ENCODE measurements around the gene IRF3.

The IRF3 gene, protein sequence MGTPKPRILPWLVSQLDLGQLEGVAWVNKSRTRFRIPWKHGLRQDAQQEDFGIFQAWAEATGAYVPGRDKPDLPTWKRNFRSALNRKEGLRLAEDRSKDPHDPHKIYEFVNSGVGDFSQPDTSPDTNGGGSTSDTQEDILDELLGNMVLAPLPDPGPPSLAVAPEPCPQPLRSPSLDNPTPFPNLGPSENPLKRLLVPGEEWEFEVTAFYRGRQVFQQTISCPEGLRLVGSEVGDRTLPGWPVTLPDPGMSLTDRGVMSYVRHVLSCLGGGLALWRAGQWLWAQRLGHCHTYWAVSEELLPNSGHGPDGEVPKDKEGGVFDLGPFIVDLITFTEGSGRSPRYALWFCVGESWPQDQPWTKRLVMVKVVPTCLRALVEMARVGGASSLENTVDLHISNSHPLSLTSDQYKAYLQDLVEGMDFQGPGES

DNA sequence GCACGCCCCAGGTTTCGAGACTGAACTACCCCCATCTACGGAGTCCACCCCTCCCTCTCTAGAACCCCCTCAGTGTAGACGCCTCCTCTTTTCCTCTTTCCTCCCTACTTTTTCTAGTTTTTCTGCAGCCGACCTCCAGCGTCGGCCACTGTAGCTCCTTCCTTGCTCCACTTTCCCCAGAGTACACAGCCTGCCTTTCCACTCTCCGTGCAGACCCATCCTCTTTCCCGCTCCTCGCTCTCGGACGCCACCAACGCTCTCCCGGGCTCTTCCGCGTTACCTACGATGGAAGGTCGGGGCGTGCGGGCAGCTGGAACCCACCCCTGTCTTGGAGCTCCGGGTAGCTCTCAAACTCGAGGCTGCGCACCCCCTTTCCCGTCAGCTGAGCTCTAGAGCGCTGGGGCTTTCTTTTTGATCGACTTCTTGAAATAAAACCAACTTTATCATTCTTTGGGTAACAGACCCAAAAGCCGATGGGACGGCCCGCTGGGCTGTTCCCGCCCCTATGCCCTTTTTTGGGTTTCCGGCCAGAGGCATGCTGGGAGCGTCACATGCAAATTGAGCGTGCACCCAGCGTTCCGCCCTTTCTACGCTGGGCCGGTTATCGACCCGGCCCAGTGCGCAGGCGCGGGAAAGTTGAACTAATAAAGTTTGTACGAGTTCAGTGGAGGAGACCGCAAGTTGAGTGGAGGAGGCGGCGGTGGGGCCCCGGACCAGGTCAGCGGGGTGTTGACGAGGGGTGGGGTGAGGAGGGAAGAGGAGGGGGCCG lies at the start of gene IRF3, which contains the start of gene BCL2L12:
Gene IRF3 (minus strand): TSS at position 507 of the 769 bp plus-strand sequence. CDS start 1,019 bp downstream, outside the sequence.
Gene BCL2L12 (plus strand): TSS at position 583 of the 769 bp plus-strand sequence. CDS start 760 bp downstream, outside the sequence.
- peak; percentile 97 for DNase-seq (ENCODE audit: low read depth)

DNA sequence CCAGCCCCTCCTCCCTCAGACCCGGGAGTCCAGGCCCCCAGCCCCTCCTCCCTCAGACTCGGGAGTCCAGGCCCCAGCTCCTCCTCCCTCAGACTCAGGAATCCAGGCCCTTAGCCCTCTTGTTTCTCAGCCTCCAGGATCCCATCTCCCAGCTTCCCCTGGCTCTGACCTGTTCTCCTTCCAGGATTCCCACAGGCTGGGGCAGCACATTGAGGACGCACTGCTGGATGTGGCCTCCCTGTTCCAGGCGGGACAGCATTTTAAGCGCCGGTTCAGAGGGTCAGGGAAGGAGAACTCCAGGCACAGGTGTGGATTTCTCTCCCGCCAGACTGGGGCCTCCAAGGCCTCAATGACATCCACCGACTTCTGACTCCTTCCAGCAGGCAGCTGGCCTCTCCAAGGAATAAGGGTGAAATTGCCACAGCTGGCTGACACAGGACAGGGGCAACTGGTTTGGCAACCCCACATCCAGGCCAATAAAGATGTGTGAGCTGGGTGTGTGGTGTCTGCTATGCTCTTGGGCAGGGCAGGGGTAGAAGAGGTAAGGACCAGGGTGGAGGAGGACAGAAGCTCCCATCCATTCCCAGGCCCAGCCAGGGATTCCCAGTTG lies 47.7 kb upstream of the IRF3 start:
- no peak for DNase-seq (ENCODE audit: low read depth)

DNA sequence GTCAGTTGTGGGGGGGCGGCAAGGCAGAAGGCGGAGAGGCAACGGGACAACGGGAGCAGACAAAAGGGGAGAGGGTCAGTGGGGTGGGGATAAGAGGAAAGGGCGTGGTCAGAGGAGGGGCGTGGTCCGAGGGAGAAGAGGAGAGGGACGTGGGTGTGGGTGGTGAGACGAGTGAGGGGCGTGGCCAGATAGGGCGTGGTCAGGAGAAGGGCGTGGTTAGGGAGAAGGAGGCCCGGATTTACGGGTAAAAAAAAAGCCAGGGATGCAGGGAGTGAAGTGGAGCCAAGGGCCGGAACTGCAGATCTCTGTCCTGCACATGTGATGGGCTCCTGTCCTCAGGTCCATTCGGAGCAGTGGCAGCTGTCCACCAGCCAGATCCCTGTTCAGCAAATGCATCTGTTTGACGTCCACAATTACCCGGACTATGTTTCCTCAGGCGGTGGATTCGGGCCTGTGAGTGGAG lies 46.8 kb upstream of the IRF3 start:
- no peak for DNase-seq (ENCODE audit: low read depth)

DNA sequence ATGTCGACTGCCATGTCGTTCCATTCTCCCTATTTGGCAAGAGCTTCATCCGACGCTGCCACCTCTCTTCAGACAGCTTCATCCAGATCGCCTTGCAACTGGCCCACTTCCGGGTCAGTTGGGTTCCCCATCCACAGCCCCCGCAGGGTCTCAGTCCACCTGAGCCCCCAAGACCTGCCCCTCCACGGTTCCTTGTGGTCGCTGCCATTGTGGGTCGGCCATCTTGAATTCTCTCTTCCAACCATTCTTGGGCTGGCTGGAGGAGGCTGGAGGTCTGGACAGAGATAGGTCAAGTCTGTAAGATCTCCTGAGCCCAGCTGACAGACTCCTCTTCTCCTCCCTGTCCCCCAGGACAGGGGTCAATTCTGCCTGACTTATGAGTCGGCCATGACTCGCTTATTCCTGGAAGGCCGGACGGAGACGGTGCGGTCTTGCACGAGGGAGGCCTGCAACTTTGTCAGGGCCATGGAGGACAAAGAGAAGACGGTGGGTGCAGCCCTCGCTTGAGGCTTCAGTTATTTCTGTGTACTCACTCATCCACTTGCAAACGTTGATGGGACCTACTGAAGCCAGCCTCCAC lies 44.8 kb upstream of the IRF3 start:
- no peak for DNase-seq (ENCODE audit: low read depth)

DNA sequence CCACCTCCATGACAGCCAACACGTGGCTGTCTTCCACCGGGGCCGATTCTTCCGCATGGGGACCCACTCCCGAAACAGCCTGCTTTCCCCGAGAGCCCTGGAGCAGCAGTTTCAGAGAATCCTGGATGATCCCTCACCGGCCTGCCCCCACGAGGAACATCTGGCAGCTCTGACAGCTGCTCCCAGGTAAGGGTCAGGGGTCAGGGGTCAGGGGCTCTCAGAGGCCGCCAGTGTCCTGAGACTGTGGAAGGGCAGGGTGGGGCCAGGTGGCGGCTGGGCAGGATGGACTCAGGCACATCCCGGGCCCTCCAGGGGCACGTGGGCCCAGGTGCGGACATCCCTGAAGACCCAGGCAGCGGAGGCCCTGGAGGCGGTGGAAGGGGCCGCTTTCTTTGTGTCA lies 40.3 kb upstream of the IRF3 start:
- DNase-seq (ENCODE audit: low read depth) = no peak

DNA sequence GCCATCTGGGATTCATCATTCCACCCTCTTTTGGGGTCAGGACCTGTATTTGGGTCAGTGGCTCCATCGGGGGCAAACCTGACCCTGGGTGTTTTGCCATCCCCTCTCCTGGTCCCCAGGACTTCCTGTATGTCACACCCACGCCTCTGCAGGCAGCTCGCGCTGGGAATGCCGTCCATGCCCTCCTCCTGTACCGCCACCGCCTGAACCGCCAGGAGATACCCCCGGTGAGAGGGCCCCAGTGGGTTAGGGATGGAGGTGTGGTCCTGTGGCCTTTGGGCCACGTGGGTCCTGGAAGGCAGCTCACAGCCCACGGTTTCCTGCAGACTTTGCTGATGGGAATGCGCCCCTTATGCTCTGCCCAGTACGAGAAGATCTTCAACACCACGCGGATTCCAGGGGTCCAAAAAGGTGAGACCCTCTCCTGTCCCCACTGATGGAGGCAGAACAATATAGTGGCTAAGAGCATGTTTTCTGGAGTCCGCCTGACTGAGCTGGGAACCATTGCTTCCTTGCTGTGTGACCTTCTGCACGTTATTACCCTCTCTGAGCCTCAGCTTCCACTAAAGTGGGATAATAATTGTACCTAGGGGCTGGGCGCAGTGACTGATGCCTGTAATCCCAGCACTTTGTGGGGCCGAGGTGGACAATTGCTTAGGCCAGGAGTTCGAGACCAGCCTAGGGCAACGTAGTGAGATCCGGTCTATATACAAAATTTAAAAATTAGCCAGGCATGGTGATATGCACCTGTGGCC lies 39.4 kb upstream of the IRF3 start:
- DNase-seq (ENCODE audit: low read depth) = no peak

DNA sequence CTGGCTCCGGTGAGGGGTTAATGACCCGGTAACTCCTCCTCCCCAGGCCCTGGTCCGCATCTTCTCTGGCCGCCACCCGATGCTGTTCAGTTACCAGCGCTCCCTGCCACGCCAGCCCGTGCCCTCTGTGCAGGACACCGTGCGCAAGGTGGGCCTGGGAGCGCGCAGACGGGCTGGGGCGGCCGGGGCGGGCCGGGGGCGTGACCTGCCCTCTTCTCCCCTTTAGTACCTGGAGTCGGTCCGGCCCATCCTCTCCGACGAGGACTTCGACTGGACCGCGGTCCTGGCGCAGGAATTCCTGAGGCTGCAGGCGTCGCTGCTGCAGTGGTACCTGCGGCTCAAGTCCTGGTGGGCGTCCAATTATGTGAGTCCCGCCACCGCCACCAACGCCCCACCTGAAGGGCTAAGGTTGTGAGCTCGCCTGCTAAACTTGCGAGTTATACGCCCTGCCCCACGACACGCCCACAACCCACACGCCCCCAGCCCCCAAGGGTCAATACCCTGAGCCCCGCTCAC lies 35.7 kb upstream of the IRF3 start:
- no peak for DNase-seq (ENCODE audit: low read depth)

DNA sequence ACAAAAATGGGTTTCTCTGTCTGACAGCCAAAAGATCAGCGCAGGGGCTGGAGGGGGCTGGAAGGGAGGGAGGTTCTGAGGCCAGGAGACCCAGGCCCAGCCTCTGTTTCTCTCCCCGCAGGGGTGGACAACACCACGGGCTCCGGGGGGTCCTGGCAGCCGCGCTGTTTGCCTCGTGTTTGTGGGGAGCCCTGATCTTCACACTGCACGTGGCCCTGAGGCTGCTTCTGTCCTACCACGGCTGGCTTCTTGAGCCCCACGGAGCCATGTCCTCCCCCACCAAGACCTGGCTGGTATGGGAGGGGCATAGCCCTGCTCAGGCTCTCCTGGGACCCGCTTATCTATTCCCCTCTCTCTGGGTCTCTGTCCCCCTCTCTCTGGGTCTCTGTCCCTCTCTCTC lies 34.9 kb upstream of the IRF3 start:
- DNase-seq (ENCODE audit: low read depth) = no peak

DNA sequence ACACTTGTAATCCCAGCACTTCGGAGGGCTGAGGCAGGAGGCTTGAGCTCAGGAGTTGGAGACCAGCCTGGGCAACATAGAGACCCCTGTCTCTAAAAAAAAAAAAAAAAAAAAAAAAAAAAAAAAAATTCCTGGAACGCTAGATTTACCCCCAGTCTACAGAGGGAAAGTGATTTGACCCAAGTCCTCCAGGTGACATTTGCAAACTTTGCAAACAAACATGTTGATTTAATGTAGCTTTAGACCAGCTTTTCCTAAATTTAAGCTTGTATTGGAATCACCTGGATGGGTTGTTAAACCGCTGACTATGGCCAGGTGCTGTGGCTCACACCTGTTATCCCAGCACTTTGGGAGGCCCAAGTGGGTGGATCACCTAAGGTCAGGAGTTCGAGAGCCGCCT lies 33.7 kb upstream of the IRF3 start:
- DNase-seq (ENCODE audit: low read depth) = no peak

DNA sequence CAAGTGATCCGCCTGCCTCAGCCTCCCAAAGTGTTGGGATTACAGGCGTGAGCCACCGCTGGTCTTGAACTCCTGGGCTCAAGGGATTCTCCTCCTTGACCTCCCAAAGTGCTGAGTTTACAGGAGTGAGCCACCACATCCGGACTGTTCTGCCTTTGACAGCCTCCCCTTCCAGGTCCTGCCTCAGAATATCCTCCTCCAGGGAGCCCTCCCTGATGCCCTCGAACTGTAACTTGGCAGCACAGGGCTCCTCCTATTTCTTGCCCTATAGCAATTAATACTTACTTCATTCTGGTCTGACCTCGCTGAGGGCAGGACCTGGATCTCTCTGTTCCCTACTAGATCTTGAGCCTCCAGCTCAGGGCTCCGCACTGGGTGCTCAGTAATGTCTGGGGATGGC lies 31.2 kb upstream of the IRF3 start:
- no peak for DNase-seq (ENCODE audit: low read depth)

DNA sequence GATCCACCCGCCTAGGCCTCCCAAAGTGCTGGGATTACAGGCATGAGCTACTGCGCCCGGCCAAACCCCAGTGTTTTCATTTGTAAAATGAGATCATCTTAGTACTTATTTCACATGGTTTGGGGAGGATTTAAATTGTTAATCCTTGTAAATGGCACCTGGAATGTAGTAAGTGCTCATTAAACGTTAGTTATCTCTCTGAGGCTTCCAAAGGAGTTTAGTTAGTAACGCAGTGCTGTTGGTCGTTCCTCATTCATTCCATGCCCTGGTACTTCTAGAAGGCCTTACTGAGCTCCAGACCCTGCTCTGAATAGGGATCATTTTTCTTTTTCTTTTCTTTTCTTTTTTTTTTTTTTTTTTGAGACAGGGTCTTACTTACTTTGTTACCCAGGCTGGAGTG lies 30.5 kb upstream of the IRF3 start:
- DNase-seq (ENCODE audit: low read depth) = no peak

DNA sequence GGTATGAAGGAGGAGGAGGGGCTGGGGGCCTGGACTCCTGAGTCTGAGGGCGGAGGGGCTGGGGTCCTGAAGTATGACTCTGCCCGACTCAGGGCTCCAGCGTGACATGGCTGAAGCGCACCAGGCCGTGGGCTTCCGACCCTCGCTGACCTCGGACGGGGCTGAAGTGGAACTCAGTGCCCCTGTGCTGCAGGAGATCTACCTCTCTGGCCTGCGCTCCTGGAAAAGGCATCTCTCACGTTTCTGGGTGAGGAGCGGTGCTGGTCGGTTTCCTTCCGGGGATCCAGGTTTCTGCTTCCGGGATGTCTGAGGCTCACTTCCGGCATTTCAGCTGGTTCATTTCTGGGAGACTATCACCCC lies 26.5 kb upstream of the IRF3 start:
- DNase-seq (ENCODE audit: low read depth) = no peak

DNA sequence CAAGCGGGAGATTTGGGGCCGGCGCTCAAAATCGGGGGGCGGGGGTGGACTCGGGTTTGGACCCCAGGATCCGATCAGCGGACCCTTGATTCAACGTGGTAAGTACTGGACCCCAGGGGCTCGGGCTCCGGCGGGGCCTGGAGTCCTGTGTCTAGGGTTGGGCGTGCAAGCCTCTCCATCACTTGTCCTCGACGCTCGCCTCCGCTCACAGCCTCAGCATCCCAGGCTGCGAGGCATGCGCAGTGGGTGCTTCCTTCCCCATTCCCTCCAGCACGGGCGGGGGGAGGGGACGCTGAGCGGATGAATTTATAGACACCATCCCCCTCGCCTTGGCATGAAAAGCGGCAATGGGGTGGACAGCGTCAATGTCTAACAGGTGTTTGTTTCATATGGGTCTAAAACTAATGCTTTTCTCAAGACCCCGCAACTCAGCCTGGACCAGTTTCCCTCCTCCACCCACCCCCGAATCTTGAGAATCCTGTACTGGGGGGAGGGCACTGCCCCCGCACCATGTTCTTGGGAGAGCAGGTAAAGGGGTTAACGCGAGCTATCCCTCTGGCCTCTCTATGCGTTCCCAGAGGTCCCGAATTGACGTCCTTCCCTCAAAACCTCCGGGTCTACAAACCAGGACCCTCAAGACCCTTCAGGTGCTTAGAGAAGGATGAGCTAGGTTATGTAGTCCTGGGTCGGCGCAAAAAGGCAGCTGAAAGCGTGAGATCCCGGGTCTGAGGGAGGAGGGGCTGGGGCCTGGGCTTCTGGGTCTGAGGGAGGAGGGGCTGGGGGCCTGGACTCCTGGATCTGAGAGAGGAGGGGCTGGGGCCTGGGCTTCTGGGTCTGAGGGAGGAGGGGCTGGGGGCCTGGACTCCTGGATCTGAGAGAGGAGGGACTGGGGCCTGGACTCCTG lies 25.8 kb upstream of the IRF3 start:
- DNase-seq (ENCODE audit: low read depth) = no peak

DNA sequence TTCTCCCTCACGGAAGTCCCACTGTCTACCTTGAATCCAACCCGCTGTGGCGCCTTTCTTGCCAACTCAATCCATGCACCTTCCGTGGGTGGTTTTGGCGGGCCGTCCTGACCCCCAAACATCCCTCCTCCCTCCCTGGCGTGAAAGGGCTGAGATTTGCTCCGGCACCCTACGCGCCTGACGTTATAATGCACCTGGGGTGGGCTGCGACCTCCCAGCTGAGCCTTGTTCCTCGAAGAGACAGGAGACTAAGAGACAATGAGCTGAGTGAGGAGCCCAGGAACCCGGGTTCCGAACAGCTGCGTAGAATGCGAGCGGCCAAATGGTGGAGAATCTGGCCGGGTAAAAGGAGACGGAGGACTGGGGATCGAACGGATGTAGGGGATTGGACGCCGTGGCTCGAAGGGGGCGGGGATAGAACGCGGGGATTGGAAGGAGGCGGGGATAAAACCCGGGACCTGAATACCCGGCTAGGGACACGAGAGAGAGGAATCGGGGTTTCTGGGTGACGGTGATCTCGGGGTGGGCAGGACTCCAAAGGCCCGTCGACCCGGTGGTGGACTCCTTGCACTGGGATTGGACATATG lies 25.1 kb upstream of the IRF3 start, which contains the start of gene CPT1C:
Gene CPT1C (plus strand): TSS at position 461 of the 587 bp plus-strand sequence. CDS start 1,137 bp downstream, outside the sequence.
- no peak for DNase-seq (ENCODE audit: low read depth)

DNA sequence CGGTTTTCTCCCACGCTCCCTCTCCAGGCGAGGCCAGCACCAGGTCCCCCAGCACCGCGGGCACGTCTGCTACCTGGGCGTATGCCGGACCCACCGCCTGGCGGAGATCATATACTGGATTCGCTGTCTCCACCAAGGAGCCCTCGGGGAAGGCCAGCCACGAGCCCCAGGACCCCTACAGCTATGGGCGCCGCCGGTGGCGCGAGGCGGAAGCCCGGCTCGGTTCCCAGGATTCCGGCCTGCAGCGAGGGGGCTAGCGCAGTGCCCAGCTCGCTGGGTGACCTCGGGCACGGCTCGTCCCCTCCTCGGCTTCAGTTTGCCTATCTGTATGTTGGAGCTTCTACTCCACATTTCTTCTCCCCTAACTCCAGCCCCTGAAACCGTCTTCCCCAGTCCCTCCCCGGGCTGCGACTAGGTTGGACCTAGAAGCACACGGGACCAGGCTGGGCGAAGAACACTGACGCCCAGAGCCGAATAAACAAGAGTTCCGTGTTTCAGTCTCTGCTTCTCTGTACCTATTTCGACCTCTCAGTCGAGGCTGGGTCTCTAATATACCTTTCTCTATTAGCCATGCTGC lies 24.5 kb upstream of the IRF3 start:
- DNase-seq (ENCODE audit: low read depth) = no peak

DNA sequence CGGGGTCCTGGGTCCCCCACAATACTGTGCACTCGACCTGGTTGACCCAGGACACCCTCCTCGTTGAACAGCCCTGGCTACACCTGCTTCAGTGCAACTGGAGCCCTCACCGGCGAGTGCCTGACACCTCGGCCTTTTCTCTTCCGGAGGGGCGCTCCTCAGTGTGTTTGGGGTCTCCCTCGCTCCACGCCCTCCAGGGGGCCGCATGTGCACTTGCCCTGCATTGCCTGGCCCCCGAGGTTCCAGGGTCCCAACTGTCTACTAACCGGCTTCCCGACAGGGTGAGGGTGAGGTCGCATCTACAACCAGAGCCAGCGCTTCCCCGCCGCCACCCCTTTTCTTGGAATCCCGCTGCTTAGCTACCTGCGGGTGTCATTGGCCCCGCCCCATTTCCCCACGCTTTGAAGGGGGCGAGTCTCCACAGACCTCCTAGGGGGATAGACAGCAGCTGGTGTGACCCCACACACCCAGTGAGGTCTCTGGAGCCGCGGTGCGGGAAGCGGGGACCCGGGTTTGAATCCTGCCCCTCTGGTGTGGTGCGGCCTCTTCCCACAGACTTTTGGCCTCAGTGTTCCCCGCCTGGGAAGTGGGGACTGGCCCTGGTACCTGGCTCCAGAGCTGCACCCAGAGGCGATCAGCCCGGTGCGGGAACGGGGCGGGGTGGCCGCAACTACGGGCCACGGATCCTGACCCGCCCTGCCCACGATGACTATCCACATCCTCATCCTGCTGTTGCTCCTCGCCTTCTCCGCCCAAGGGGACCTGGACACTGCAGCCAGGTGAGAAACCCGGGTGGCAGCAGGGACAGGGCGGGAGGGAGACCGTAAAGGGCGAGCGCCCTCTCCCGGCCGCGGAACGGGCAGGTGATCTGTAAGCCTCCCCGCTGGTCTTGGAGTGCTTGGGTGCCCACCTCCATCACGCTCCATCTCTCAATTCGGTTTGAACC lies 23.7 kb upstream of the IRF3 start, which contains the start of gene ADM5:
Gene ADM5 (plus strand): TSS at position 462 of the 946 bp plus-strand sequence. CDS start 244 bp downstream, at position 706.
- no peak for DNase-seq (ENCODE audit: low read depth)

DNA sequence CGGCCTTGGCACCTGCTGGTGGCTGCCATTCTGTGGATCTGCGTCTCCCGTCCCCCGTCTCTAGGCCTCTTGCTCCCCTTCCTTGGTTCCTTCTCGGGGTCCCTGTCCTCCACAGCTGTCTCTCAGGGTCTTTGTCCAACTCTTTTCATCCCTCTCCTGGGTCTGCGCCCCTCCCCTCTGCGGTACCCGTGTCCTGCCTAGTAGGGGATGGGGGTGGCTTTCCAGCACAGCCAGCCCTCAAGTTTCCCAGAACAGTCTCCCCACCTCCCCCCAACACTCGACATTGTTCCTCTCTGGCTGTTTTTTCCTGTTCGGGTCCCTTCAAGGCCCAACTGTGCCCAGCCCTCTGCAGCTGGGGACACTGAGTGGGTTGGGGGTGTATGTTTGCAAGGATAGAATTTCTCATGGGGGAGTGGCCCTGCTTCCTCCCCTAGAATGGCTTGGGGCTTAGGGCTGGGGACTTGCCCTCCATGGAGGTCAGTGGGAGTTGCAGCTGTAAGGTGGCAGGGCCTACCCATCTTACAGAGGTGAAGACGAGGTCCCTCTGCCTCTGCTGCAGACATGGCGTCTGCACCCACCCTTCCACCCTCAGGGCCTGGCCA lies 23.0 kb upstream of the IRF3 start:
- no peak for DNase-seq (ENCODE audit: low read depth)

Data from stimulated activated CD8-positive, alpha-beta memory T cell treated with anti-CD3 and anti-CD28 coated beads, Interleukin-12 subunit alpha, Interleukin-12 subunit beta, amount 100 ng/mL, for 4 hours (primary cell).